Measurements from ENCODE around the gene NTN4.

DNA sequence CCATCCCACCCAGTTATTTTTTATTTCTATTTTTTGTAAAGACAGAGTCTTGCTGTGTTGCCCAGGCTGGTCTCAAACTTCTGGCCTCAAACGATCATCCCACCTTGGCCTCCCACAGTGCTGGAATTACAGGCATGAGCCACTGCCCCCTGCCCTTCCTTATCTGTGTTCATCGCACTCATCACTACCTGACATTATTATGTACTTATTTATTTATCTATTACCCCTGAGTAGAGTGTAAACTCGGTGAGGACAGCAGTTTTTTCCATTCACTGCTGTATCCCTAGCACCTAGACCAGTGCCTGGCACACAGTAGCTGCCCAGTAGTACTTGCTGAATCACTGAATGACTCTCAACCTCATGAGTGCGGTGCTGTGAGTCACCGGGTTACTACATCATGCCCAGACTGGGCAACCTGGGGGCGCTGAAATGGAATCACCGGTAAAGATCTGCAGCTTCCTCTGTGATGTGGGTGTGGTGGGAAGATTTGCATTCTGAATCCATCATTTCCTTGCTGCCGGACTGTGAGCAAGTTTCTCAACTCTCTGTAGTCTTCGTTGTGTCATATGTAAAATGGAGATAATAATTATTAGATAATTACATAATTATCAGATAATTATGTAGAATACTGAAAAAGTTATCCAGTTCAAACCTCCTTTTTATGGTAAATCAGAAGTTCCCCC is 157.4 kb downstream of the NTN4 start:
- TF ChIP-seq, protein P1, sequence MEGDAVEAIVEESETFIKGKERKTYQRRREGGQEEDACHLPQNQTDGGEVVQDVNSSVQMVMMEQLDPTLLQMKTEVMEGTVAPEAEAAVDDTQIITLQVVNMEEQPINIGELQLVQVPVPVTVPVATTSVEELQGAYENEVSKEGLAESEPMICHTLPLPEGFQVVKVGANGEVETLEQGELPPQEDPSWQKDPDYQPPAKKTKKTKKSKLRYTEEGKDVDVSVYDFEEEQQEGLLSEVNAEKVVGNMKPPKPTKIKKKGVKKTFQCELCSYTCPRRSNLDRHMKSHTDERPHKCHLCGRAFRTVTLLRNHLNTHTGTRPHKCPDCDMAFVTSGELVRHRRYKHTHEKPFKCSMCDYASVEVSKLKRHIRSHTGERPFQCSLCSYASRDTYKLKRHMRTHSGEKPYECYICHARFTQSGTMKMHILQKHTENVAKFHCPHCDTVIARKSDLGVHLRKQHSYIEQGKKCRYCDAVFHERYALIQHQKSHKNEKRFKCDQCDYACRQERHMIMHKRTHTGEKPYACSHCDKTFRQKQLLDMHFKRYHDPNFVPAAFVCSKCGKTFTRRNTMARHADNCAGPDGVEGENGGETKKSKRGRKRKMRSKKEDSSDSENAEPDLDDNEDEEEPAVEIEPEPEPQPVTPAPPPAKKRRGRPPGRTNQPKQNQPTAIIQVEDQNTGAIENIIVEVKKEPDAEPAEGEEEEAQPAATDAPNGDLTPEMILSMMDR (conservative IDR thresholded peaks at IDR 0.05): no peak
- TF ChIP-seq ZFX (IDR thresholded peaks at IDR 0.05): no peak
